OCI-LY1 (cell line): Measurements from ENCODE around the gene ODF4.

Experiments used
- H2AFZ ChIP-seq: fragments of 200-600 bp; sonication (generic), shearing (Covaris generic); 2 replicates; pipeline ENCODE4 v1.6.0; 2014; ENCODE audit warnings: antibody characterized with exemption, mild to moderate bottlenecking, low read length
- H3F3A ChIP-seq: fragments of 200-600 bp; sonication (generic), shearing (Covaris generic); 2 replicates; pipeline ENCODE4 v1.6.0; 2014; ENCODE audit warnings: mild to moderate bottlenecking, antibody characterized with exemption, low read length, moderate library complexity; ENCODE audit not compliant: insufficient read depth
- H3K27ac ChIP-seq: fragments of 200-600 bp; sonication (generic); 2 replicates; pipeline ENCODE4 v1.5.1; 2014; ENCODE audit warnings: low read length, mixed run types, mild to moderate bottlenecking, low read depth; ENCODE audit not compliant: poor library complexity, severe bottlenecking
- H3K27me3 ChIP-seq: fragments of 200-600 bp; sonication (generic); 2 replicates; pipeline ENCODE4 v1.6.0; 2014; ENCODE audit warnings: antibody characterized with exemption, mild to moderate bottlenecking, low read length, moderate library complexity; ENCODE audit not compliant: insufficient read depth
- H3K36me3 ChIP-seq: fragments of 200-600 bp; sonication (generic); 2 replicates; pipeline ENCODE4 v1.6.1; 2014; ENCODE audit warnings: mild to moderate bottlenecking, antibody characterized with exemption, low read length, moderate library complexity, mixed read lengths; ENCODE audit not compliant: insufficient read depth
- H3K4me1 ChIP-seq: fragments of 200-600 bp; sonication (generic); 2 replicates; pipeline ENCODE4 v1.5.1; 2014; ENCODE audit warnings: mild to moderate bottlenecking, low read length, moderate library complexity; ENCODE audit not compliant: insufficient read depth, severe bottlenecking
- H3K4me2 ChIP-seq: fragments of 200-600 bp; sonication (generic), shearing (Covaris generic); 2 replicates; pipeline ENCODE4 v1.6.1; 2014; ENCODE audit warnings: low read length
- H3K4me3 ChIP-seq: fragments of 200-600 bp; sonication (generic); 2 replicates; pipeline ENCODE4 v1.5.1; 2014; ENCODE audit warnings: low read length, low read depth, mild to moderate bottlenecking, mixed read lengths; ENCODE audit not compliant: poor library complexity, severe bottlenecking
- H3K79me2 ChIP-seq: fragments of 200-600 bp; shearing (Covaris generic); 2 replicates; pipeline ENCODE4 v1.6.1; 2016; ENCODE audit warnings: mixed run types, low read length, mixed read lengths; ENCODE audit not compliant: insufficient read depth
- H3K9ac ChIP-seq: fragments of 200-600 bp; sonication (generic), shearing (Covaris generic); 2 replicates; pipeline ENCODE4 v1.6.1; 2014; ENCODE audit warnings: mild to moderate bottlenecking, low read length, mixed read lengths
- H3K9me2 ChIP-seq: fragments of 200-600 bp; sonication (generic), shearing (Covaris generic); 2 replicates; pipeline ENCODE4 v1.6.1; 2014; ENCODE audit warnings: low read depth, mild to moderate bottlenecking, low read length, mixed read lengths
- H3K9me3 ChIP-seq: fragments of 200-600 bp; shearing (Covaris generic); 2 replicates; pipeline ENCODE4 v1.6.1; 2014; ENCODE audit warnings: low read length, mixed read lengths
- H4K20me1 ChIP-seq: fragments of 200-600 bp; sonication (generic), shearing (Covaris generic); 2 replicates; pipeline ENCODE4 v1.6.0; 2016; ENCODE audit warnings: mild to moderate bottlenecking, low read length; ENCODE audit not compliant: insufficient read depth
- CTCF ChIP-seq: fragments of 200-600 bp; sonication (generic), shearing (Covaris generic); IDR thresholded peaks from 2 replicates; pipeline ENCODE4 v1.5.1; 2017; ENCODE audit warnings: mild to moderate bottlenecking, antibody characterized with exemption, low read length, moderate library complexity, mixed read lengths
- EZH2 ChIP-seq: fragments of 200-600 bp; sonication (generic), shearing (Covaris generic); IDR thresholded peaks from 2 replicates; pipeline ENCODE4 v1.8.0; 2017; ENCODE audit warnings: borderline replicate concordance, mixed run types, mild to moderate bottlenecking, antibody characterized with exemption, low read length, moderate library complexity, mixed read lengths

Gene ODF4

DNA sequence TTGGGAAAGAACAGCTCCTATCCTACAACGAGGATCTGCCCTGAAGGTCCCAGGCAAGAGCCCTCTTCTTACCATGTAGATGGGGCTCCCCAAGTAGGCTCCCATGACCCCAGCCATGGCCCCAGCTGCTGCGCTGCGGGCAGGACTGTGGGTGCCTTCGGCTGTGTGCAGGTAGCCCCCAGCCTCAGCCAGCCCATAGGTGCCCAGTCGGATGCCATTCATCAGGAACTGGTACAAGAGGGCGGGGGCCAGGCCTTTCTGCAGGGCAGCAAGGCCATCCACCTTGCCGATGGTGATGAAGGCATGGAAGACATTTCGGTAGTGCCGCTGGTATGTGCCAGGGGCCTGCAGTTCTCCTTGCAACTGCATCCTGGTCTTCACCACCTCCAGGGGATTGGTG lies 45.3 kb upstream of the ODF4 start:
- Histone ChIP-seq H3K27ac (peak overlapping the region; percentile 61), H3K79me2 (no peaks in the 10 kb centered on the region), H2AFZ (no peak overlapping the region), H3K4me3 (peak overlapping the region; percentile 74), H4K20me1 (no peaks in the 10 kb centered on the region), H3K9ac (peak overlapping the region; percentile 77), H3K9me2 (no peaks in the 10 kb centered on the region), H3K4me2 (peak overlapping the region; percentile 83), H3K9me3 (no peaks in the 10 kb centered on the region), H3K4me1 (peaks cover 37% of the 10 kb centered on the region), H3K27me3 (no peaks in the 10 kb centered on the region), H3K36me3 (no peaks in the 10 kb centered on the region), H3F3A (no peaks in the 10 kb centered on the region; the same call in 1 of the 2 replicates)
- TF ChIP-seq EZH2 (no peak), CTCF (no peak)

GRCh38 chr17:8294814-8295316 lies 44.8 kb upstream of the ODF4 start:
- Histone ChIP-seq H3K36me3 (no peaks in the 10 kb centered on the region), H3K9me2 (no peaks in the 10 kb centered on the region), H3K27me3 (no peaks in the 10 kb centered on the region), H3K27ac (peak overlapping the region; percentile 61), H3F3A (no peaks in the 10 kb centered on the region; the same call in 1 of the 2 replicates), H4K20me1 (no peaks in the 10 kb centered on the region), H2AFZ (no peak overlapping the region), H3K79me2 (no peaks in the 10 kb centered on the region), H3K9ac (peak overlapping the region; percentile 77), H3K9me3 (no peaks in the 10 kb centered on the region), H3K4me3 (peak overlapping the region; percentile 74), H3K4me2 (peak overlapping the region; percentile 83), H3K4me1 (peaks cover 32% of the 10 kb centered on the region)
- TF ChIP-seq CTCF (no peak), EZH2 (no peak)

DNA sequence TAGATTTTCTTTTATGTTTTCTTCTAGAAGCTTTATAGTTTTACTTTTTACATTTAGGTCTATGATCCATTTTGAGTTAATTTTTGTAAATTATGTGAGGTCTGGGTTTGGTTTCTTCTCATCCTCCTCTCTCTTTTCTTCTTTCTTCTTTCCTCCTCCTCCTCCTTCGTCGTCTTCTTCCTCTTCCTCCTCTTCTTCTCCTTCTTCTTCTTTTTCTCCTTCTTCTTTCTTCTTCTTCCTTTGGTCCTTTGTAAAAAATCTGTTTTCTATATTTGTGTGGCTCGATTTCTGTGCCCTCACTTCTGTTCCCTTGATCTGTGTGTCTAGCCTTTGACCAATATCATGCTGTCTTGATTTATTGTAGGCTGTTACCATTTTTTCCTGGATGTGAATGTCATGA lies 39.4 kb upstream of the ODF4 start:
- Histone ChIP-seq H3K27ac (no peak overlapping the region), H4K20me1 (no peaks in the 10 kb centered on the region), H3K27me3 (no peaks in the 10 kb centered on the region), H3K9me3 (no peaks in the 10 kb centered on the region), H3K4me3 (no peak overlapping the region), H3K9ac (peak overlapping the region; percentile 10; the same call in 1 of the 2 replicates), H3K79me2 (no peaks in the 10 kb centered on the region), H3K4me2 (peak overlapping the region; percentile 44), H2AFZ (0 out of 2 replicates have a peak overlapping the region, but pooled peaks have one; percentile 8), H3K4me1 (peaks cover 4% of the 10 kb centered on the region), H3F3A (no peaks in the 10 kb centered on the region; the same call in 1 of the 2 replicates), H3K9me2 (no peaks in the 10 kb centered on the region), H3K36me3 (no peaks in the 10 kb centered on the region)
- TF ChIP-seq CTCF (no peak), EZH2 (no peak)
